Right lobe of liver (tissue), 4 donors: ENCODE data around the gene ZSCAN12.

Experiments used
- CTCF ChIP-seq, 4 donors: fragments of 200-600 bp in 3 of 4; fragments of 450-650 bp in 1 of 4; IDR thresholded peaks; one replicate each; pipeline versions ENCODE4 v1.5.1 to v1.8.0; 2016 to 2022; ENCODE audit warnings: antibody characterized with exemption in 4 of 4, mild to moderate bottlenecking in 2 of 4
- POLR2A ChIP-seq: fragments of 450-650 bp; IDR thresholded peaks from one replicate; pipeline ENCODE4 v1.6.1; 2017; ENCODE audit warnings: antibody characterized with exemption, mild to moderate bottlenecking
- donor health status: DM: no; HTN: no; CAD: no.
- donor health status: DM: no; HTN: no; CAD: no.
- donor health status: DM: no; HTN: yes; CAD: no.

- TF ChIP-seq POLR2A = no peak
- TF ChIP-seq CTCF (IDR thresholded peaks at IDR 0.05) = no peak
These were observed 3.6 kb downstream of the ZSCAN12 start for GRCh38 chr6:28395918-28396317.
